Cardiac fibroblast (primary cell): ENCODE data around the gene DMTF1.

Source experiments
- DNase-seq, 2 donors: peaks; one replicate each; pipeline versions ENCODE4 v3.0.0 to v3.0.0-alpha.2; 2010; ENCODE audit warnings: low read depth in 2 of 2
- H3K4me3 ChIP-seq, 2 donors: replicated peaks in 1 of 2; 1 replicate in 1 of 2; 2 replicates in 1 of 2; pipeline ENCODE4 v1.5.1; 2011; ENCODE audit warnings: low read depth in 2 of 2, low read length in 2 of 2, mild to moderate bottlenecking in 2 of 2, moderate library complexity in 1 of 2
- TF ChIP-seq, protein P1 (sequence below): IDR thresholded peaks from one replicate; pipeline ENCODE4 v1.5.1; 2011; ENCODE audit warnings: low read depth, mild to moderate bottlenecking, low read length, inconsistent platforms

The DMTF1 gene

DNA sequence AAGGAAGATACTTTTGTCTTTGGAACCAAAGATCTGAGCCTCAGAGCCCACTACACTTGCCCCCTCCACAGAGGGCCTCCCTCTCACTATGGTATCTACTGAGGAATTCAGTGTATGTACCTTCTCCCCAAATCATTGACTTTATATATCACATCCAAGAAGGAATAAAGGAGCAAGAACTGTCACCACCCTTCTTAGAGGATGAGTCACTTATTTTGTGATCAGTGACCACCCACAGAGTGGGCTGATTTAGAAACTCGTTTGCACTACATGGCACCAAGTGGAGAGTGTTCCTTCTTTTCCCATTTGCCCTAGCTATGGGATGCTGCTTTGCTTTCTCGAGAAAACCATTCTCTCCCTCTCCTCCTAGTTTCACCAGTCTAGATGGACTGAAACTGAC is 61.6 kb downstream of the DMTF1 start:
- TF ChIP-seq, protein P1, sequence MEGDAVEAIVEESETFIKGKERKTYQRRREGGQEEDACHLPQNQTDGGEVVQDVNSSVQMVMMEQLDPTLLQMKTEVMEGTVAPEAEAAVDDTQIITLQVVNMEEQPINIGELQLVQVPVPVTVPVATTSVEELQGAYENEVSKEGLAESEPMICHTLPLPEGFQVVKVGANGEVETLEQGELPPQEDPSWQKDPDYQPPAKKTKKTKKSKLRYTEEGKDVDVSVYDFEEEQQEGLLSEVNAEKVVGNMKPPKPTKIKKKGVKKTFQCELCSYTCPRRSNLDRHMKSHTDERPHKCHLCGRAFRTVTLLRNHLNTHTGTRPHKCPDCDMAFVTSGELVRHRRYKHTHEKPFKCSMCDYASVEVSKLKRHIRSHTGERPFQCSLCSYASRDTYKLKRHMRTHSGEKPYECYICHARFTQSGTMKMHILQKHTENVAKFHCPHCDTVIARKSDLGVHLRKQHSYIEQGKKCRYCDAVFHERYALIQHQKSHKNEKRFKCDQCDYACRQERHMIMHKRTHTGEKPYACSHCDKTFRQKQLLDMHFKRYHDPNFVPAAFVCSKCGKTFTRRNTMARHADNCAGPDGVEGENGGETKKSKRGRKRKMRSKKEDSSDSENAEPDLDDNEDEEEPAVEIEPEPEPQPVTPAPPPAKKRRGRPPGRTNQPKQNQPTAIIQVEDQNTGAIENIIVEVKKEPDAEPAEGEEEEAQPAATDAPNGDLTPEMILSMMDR = no peak
- no peak for DNase-seq
- H3K4me3 ChIP-seq = no peak overlapping the region

DNA sequence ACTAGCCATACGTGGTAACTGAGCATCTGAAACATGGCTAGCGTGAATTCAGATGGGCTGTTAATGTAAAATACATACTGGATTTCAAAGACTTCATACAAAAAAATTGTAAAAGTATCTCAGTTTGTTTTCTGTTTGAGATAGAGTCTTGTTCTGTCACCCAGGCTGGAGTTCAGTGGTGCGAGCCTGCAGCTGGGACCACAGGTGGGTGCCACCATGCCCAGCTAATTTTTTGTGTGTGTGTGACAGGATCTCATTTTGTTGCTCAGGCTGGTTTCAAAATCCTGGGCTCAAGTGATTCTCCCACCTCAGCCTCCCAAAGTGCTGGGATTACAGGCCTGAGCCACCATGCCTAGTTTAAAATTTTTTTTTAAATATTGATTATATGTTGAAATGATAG is 62.8 kb downstream of the DMTF1 start:
- no peak overlapping the region for H3K4me3 ChIP-seq
- TF ChIP-seq, protein P1 = no peak
- DNase-seq = no peak

DNA sequence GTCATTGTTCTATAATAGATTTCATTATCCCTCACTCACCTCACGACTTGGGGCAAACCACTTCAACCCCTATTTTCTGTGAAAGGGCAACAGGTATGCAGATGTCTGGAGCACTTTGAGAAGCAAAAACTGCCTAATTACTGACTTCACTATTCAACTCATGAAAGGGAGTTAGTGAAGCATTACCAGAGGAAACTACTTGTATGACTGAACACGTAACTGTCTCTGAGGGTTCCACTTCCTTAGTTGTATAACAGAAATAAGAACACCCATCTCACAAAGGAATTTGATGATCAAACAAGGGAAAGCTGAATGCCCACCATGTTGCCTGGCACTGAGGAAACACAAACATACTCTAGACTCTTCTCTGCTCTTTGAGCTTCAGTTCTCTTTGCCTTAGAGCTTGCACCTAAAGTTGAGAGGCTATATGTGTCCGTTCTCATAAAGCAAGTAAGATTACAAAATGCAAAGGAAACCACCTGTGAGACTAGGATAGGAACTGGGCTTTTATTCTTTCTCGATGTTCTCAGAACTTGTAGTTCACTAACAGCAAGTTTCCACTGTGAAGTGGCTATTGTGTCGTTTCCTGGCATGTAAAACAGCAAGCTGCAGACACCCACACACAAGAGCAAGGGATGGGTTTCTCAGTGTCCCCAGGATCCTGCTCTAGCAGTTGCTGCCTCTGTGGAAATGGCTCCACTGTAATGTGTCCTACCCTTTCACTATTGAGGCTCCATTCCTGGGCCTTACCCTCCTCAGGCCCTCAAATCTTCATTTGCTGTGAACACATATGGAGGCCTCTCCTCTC is 64.7 kb downstream of the DMTF1 start:
- no peak overlapping the region for H3K4me3 ChIP-seq
- DNase-seq = no peak
- TF ChIP-seq, protein P1 = no peak

DNA sequence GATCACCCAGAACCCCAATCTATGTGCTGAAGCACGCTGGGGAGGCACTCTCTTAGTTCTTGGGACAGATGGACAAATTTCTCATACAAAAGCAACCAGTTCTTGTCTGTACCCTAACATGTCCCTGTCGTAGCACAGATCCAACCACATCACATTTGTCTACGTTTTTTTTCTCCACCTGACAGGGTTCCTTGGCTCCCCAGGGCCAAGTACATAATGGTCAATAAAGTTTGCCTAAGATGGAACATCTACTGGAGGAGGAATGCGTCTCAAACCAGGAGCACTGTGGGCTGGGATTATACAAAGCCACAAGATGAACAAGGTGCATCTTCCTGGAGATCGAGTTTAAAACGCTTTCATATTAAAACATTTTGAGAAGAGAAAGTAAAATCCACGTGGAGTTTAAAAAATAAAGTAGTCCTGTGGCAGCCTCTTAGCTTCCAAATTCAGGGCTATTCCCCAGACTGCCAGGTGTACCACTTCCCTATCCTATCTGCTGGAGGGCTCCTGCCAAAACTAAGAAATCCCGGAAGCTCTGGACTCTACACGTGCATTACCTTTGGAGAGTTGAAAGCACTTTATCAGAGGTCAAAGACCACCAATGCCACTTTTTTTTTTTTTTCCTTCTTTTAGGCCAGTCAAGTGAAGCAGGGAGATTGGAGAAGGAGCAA is 65.9 kb downstream of the DMTF1 start:
- H3K4me3 ChIP-seq = peak overlapping the region; percentile 85 to 92
- DNase-seq = no peak
- TF ChIP-seq, protein P1 = no peak

DNA sequence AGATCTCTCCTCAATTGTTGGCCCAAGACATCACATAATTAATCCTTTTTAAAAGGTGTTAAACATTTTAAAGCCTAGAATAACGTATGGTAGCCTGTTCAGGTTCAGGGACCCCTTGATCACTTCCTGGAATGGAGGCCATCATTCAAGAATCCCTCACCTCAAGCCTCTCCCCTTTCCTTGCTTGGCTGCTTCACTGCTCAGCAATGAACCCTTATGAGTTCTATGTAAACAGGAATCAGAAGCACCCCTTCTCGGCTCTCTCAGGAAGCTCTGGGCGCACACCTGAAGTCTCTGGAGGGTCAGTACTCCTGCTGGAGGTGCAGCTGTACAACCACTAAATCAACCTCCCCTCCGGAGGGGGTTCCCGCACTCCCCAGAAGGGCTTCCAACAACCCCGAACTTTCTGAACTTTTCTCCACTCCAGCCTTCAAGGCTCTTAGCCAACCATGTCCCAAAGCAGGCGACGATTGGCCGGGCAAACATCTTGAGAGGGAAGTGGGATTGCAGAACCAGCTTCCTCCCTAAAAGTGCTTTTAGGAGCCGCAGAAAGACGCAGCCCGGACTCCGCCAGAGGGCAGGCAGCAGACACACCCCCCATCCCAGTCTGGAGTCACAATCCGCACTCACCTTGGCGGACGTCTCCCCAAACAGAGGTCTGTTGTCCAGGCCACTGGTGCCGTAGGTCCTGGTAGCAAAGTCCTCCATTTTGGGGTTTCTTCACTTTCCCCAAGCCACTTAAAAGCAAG is 66.7 kb downstream of the DMTF1 start:
- peak; percentile 59 to 73 for DNase-seq
- TF ChIP-seq, protein P1 = no peak
- peak overlapping the region; percentile 85 to 92 for H3K4me3 ChIP-seq

DNA sequence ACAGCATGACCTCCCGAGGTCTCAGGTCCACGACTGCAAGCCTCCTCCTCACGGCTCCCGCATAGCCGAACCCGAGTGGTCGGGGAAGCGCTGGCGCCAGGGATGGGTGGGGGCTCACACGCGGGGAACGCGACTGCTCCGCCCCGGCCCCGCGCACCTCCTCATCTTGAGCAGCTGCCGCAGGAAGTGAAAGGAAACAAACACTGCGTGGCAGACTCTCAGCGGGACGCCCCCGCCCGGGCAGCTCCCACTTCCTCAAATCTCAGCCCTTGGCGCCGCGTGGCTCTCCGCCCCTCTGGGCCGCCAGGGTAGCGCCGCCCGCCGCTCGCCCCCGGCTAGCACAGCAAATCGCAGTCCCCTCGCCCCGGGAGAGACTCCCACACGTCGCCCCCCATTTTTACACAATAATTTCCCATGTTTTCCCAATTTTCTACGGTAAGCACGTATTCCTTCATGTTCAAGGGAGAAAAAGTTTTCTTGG is 67.3 kb downstream of the DMTF1 start, which contains the start of gene TMEM243:
Gene TMEM243, minus strand, starts transcription at position 188 of the 481 bp plus-strand sequence. CDS start 229 bp downstream, outside the sequence.
- peak within 1 kb of the TSS; percentile 85 to 92 for H3K4me3 ChIP-seq
- TF ChIP-seq, protein P1 = no peak
- peak; percentile 59 to 78 for DNase-seq
